ENCODE measurements around the gene PLA2G15.

PLA2G15 gene, protein sequence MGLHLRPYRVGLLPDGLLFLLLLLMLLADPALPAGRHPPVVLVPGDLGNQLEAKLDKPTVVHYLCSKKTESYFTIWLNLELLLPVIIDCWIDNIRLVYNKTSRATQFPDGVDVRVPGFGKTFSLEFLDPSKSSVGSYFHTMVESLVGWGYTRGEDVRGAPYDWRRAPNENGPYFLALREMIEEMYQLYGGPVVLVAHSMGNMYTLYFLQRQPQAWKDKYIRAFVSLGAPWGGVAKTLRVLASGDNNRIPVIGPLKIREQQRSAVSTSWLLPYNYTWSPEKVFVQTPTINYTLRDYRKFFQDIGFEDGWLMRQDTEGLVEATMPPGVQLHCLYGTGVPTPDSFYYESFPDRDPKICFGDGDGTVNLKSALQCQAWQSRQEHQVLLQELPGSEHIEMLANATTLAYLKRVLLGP

DNA sequence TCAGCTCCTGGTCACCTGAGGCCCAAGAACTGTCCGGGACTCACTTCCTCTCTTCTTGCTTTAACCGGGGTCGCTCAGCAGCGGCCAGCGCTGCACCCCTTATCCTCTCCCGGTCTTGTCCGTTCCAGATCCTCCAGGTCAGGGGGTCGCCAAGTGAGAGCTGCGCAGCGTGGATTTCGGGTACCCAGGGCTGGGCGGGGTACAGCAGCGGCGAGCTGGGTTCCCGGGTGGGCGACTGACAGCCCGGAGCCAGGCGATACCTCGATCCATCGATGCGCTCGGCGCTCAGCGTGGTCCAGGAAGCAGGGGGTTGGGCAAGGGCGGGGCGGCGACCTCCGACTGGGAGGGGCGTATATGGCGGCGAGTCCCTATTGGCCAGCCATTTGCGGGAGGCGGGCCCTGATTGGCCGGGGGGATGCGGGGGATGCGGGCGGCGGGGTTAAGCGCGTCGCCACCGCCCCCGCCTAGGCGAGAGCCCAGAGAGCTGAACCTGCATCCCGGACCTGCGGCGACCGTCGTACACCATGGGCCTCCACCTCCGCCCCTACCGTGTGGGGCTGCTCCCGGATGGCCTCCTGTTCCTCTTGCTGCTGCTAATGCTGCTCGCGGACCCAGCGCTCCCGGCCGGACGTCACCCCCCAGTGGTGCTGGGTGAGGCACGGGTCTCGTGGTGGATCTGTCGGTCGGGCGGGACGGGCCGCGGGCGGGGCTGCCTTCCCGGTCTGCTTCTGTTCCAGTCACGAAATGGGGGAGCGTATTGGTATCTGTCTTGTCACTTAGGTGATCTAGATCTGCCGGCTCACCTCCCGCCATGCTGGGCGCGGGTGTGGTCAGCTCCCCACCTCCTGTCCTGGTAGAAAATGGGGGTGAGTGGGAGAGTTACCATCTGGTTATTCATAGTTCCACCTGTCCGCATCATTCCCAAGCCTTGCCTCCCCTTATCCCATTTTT is at the start of gene PLA2G15:
TSS of gene PLA2G15 (plus strand) at position 471 of the 951 bp plus-strand sequence. CDS start at position 525, 54 bp downstream.
- peak; percentile 90 for DNase-seq (ENCODE audit: low spot score)

DNA sequence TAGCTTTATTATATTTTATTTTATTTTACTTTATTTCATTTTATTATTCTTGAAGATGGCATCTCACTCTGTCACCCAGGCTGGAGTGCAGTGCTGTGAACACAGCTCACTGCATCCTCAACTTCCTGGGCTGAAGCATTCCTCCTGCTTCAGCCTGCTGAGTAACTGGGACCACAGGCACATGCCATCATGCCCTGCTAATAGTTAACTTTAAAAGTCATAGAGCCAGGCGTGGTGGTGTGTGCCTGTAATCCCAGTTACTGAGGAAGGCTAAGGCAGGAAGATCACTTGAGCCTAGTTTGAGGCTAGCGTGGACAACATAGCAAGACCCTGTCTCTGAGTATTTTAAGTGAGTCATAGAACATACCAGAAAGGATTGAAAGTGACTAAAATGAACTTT is 47.9 kb upstream of the PLA2G15 start:
- no peak for DNase-seq (ENCODE audit: low spot score)

DNA sequence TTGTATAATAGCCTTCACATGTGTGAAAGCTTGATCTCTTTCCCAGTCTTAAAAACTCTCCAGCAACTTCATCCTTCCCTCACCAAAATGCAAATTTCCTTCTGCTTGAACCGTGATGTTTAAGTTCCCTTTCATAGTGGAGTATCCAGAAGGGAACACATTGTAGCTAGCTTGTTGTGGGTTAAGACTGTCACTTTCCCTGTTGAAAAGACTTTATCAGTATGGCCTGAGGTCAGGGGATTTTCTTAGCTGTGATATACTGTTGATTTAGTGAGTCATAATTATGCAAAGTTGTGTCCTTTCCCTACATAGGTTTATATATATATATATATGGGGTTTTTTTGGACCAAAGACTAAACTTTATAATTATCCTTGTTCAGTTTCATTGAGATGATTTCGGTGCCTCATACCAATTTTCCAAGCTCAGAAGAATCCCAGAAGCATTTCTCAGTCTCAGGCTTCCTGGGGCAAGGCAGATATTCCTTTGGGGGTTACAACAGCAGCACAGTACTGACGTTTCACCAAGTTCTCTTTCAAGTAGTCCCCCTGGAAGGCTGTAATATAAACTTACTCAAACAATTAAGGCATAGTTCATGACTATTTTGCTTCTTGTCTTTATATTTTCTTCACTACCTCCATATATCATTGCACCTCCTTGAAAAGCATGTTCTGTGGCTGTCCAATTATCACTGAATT is 44.9 kb upstream of the PLA2G15 start:
- DNase-seq (ENCODE audit: low spot score) = no peak

DNA sequence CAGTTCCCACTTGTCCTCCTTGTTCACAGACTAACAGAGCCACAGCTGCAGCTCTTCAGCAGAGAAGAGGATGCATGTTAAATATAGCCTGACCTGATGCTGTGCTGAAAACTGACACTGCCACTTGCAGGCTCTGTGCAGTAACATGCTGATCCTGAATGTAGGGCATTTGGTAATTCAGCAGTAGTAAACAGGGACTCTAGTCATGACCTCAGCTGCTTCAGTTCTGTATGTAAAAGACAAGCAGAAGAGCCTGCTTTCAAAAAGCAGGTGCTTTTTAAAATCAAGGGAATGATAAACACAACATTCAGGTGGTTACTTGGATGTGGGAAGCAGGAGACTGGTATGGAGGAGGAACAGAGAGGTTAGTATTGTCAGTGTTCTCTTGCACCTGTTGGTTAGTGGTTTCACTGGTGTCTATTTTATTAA is 43.1 kb upstream of the PLA2G15 start:
- DNase-seq (ENCODE audit: low spot score) = peak; percentile 37

DNA sequence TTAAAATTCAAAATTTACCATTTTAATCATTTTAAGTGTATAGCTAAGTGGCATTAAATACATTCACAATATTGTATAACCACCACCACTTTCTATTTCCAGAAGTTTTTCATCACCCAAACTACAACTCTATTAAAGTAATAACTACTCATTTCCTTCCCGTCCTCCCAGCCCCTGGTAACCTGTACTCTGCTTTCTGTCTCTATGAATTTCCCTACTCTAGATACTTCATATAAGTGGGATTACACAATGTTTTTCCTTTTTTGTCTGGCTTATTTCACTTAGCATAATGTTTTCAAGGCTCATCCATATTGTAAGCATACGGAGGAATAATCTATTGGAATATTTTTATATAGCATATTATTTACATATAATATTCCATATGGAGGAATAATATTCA is 38.9 kb upstream of the PLA2G15 start:
- no peak for DNase-seq (ENCODE audit: low spot score)

DNA sequence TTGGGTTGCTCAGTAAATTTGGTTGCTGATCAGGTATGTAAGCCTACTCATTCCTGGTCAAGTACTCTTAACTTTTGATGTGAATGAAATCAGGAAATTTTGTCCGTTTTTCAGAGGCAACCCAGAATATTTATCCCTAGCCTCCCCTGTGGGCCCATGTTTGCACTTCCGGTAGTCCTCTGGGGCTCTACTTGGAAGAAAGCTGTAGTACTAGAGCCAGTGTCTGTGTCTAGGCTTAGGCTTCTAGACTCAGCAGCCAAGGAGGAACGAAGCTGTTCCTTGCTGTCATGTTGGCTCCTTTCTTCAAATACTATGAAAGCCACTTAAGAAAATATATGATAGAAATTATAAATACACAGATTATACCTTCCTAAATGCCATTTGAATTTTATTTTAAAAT is 30.4 kb upstream of the PLA2G15 start:
- DNase-seq (ENCODE audit: low spot score) = no peak

DNA sequence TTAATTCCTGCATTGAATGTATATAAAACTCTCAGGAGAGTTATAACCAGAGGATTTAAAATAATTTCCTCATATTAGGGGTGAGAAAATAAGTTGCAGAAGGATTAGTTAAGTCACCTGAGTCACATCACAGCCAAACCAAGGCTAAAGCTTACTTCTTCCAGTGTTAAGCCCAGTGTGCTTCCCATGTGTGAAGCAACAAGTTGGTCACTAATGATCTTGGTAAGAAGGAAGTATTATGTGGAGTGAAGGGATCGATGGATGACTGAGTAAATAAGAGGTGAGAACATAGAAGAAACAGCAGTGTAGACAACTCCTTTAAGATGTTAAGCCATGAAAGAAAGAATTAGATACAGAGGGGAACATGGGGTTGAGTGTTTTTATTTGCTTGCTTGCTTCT is 29.9 kb upstream of the PLA2G15 start:
- DNase-seq (ENCODE audit: low spot score) = no peak

DNA sequence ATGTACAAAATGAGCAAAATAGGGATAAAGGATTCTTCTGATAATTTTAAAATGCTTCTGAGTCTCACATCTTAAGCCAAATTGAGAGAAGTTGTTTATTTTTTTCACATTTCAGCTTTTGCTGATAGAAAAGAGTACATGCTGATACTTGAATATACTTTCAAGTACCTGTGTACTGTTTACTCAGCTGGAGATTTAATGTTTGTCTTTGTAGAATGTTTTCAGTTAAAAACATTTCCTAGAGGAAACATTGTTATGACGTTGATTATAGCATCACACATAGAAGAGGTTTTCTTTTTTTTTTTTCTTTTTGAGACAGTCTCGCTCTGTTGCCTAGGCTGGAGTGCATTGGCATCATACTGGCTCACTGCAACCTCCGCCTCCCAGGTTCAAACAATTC is 28.9 kb upstream of the PLA2G15 start:
- DNase-seq (ENCODE audit: low spot score) = no peak

DNA sequence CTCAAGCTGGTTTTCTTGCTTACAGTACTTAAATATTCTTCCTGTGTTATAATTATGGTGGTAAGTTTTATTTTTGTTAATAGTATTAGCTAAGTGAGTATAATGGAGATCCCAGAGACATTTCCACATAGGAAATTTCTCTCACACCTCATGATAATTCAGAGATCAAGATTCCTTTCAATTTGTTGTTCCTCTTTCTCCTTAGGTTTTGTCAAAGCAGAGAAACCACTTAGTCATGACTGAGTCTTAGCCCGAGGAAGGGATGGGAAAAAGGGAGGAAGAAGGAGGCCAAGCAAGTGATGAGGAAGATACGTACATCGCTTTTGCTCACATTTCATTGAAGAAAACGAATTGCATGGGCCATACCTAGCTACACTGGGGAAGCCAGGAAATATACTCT is 27.7 kb upstream of the PLA2G15 start:
- DNase-seq (ENCODE audit: low spot score) = no peak

DNA sequence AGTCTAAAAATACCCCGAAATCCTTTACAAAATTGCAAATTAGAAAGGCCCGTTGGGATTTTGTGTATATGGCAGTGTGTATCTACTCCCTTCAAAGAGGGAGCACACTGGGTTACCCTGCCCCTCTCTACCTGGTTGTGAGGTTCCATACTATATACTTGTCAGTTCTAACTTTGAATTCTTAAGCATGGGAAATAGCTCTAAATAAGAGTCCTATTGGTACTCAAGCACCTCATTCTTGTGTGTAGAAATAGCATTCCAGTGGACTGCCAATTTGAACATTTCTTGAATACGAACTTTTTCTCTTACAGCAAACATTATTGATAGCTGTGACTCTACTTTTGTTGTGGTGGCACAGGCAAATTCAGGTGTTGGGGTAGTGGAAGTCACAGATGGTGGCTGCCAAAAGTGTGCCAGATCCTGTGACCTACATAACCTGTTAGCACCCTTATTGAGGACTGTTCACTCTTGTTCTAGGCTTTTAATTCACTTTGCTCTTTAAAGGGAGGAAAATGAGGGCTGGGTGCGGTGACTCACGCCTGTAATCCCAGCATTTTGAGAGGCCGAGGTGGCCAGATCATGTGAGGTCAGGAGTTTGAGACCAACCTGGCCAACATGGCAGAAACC is 25.3 kb upstream of the PLA2G15 start:
- DNase-seq (ENCODE audit: low spot score) = no peak

DNA sequence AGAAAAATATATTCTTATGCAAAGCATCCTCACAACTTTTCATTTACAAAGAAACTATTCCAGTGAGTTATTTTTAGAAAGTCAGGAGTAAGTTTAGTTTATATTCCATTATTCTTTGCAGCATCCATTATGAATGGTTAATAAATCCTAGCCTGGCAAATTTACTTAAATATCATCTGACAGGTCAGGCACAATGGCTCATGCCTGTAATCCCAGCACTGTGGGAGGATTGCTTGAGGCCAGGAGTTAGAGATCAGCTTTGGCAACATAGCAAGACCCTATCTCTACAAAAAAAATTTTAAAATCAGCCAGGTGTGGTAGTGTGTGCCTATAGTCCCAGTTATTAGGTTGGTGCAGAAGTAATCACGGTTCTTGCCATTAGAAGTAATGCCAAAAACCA is 22.1 kb upstream of the PLA2G15 start:
- no peak for DNase-seq (ENCODE audit: low spot score)

DNA sequence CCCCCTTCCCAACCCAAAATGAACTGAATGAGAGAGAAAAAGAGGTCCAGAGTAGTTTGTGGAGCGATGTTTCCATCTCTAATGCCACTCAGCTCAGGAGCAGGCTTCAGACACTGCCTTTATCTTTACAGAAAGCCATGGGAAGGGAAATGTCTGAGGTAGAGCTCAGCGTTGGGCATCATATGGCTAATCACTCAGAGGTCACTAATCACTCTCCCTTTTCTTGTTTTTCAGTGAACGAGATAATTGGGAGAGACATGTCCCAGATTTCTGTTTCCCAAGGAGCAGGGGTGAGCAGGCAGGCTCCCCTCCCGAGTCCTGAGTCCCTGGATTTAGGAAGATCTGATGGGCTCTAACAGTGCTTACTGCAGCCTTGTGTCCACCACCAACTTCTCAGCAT is 19.1 kb upstream of the PLA2G15 start:
- DNase-seq (ENCODE audit: low spot score) = no peak

DNA sequence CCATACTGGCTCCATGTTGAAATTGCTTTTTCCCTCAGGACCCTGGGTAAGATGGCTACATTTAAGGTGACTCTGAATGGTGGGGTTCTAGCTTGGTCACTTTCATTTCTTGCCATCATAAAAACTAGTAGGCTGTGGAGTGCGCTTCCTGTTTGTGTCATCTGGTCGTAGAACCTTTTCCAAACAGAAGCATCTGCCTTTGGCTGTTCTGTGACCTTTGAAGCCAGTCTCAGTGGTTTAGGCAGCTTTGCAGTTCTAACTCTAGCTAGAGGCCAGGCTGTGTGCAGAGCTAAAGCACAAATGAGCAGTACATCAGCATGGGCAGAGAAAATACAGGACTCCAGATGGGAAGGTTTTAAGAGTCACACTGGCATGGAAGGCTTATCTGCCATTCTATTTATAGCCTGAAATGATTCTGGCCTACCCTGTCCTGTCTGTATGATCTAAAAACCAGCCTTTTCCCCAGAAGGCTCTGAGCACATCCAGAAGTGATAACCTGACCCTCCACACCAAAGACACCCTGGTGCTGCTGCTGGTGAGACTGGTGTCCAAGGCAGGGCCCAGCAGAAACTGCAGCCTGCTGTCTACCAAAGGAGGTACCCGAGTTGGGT is 17.9 kb upstream of the PLA2G15 start:
- DNase-seq (ENCODE audit: low spot score) = no peak

DNA sequence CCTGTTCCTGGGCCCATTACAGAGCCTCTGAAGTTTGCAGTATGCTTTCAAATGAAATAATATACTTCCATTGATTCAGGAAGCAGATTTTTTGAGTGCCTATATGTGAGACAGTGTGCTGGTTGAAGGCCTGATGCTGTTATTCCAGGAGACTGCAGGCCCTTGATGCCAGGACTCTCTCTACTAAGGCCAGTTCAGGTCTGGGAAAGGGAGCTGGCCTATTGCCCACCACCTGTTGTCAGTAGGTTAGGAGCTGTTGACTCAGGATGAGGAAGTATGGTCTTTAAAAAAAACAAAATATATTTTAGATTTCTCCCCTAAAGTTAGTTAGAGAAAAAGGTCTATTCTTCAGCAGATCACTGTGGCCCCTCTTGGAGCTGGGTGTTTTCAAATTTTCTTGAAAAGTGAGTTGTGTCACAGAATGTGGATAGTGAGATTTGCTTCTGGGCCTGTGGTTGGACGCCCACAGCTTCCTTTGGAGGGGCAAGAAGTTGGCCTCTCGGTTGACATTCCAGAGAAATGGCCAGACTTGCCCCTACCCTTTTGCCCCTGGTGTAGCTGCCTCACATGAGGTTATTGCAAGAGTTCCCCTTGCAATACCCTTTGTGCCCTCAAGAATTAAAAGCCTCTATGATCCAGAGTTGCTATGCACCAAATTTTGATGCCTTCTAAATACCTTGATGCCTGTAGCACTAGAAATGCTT is 17.2 kb upstream of the PLA2G15 start:
- no peak for DNase-seq (ENCODE audit: low spot score)

DNA sequence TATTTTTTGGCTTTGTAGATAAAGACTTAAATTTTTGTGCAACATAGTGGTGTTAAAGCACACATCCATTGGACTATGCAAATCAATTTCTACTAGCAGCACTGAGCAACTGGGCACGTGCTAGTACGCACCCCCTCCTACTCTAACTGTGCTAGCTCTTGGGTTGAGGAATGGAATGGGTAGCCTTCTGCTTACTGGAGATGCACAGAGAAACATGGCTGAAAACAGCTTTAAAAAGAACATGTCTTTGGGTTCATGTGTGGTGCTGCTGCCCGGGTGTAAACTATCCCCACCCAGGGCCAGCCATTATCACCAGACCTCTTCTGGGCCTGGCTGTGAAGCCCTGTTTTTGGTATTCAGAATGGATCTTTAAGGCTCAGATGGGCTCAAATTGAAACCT is 16.5 kb upstream of the PLA2G15 start:
- no peak for DNase-seq (ENCODE audit: low spot score)

DNA sequence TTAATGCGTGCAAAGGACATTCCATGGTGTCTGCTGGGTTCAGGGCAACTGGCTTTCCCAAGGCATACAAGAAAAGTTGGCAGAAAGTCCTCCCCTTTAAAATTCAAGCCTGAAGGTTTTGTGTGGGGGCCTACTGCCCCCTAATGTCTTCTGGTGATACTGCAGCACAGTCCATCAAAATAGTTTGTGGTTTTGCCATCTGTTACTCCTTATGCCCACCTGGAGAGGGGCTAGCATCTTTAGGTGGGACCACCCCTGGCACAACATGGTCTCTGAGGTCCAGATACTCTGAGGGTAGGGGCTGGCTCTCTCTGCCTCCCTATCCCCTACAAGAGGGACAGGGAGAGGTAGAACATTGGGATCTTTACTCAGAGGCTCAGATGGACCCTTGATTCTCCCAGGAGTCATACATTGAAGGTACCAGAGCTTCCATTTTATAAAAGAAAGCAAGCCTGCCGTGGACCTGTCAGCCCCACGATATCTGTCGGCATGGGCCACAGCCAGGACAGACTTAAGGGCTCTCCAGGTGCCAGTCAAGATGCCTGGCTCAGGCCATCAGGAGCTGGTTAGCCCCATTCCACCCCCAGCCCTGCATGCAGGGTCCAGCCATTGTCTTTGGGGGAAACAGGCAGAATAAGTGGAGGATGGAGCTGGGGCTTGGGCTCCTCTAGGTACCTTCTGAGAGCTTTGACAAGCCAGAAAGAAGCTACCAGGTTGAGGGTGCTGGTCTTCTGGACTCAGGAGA is 15.6 kb upstream of the PLA2G15 start:
- DNase-seq (ENCODE audit: low spot score) = peak; percentile 73

DNA sequence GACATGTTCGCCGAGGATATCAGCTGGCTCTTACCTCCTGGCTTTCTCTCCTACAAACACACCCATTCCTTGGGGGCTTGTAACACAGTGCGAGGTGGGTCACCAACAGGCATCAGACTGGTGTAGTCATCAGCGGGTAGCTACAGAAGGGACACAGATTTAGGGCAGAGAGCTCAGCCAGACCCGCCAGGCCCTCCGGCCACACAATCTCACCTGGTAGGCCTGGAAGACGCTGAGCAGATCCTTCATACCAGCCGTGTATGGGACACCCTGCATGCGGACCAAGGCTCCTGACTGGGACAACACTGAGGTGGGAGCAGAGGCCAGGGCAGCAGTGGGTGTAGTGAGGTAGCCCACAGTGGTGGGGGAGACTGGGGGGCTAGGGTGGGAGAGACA is 15.0 kb upstream of the PLA2G15 start:
- no peak for DNase-seq (ENCODE audit: low spot score)

DNA sequence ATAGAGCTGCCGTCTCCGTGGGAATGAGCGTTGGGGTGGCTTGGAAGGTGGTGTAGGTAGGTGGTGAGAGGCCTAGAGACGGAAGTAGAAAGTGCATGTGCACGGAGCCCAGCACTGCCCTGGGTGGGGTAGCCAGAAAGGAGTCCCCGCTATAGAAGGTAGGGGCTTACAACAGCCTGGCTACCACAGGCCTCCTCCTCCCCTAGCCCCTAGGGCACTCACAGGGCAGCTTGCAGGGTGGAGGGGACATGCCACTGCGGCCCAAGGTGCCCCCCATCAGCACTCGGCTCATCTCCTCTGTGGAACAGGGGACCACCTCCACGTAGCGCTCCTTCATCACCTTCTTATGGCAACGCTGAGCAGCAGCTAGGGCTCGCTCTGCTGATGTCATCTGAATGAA is 14.2 kb upstream of the PLA2G15 start:
- DNase-seq (ENCODE audit: low spot score) = no peak

DNA sequence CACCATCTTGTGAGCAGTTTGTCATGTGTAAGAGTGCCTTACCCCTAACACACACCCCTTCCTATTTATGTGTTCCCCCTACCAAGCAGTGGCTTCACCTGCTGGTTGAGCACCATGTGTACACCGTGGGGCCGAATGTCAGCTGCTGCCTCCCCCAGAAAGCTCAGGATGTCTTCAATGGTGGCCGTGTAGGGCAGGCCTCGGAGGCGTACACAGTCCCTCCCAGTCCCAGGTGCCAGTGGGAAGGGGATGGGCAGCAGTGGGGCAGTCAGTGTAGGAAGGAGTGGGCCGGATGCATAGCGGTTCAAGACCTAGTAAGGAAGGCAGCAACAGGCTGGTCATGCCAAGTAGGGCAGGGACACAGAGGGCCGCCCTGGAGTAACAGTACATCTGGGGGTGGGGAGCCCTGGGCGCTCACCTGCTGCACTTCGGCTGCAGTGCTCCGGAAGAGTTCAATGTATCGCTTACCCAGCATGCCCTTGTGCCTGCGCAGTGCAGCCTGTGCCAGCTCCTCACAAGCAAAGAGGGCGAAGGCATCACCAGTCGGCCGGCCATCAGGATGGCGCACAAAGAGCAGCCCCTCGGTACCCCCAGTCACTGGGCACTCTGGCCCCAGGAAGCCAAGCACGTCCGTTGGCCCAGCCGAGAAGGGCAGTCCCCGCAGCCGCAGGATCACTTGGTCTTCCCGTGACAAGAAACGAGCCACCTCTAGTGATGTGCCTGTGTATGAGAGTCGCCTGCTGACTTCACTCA is 13.6 kb upstream of the PLA2G15 start:
- no peak for DNase-seq (ENCODE audit: low spot score)

Data from globus pallidus (tissue), 1 donor.